A549 (cell line): ENCODE measurements around the gene TFAP2D. TPM values are rescaled to one million over a fixed set of nuclear protein-coding genes. Genes with fewer than 3 reads are reported as not detected.

Source experiments
- ATAC-seq, 2 experiments: fragments of 200-7000 bp in 1 of 2; fragments of >200 bp in 1 of 2; cut with Nextera tagmentation in 1 of 2; cut with Tn5 transposase in 1 of 2; 3 replicates each; pipeline versions ENCODE4 v1.8.0 to v1.9.1; 2018 to 2020; ENCODE audit warnings: mild to moderate bottlenecking in 1 of 2, moderate library complexity in 1 of 2
- CTCF ChIA-PET: fragments of 300-600 bp; sonication (Branson Sonifier 250); formaldehyde crosslinking; extraction: SDS; loops from one replicate; lab custom pipeline; 2021; ENCODE audit warnings: antibody characterized with exemption, inconsistent platforms; lab: Yijun Ruan, JAX
- POLR2A ChIA-PET: fragments of 350-600 bp; formaldehyde crosslinking; extraction: SDS; loops from one replicate; lab custom pipeline; 2021; ENCODE audit warnings: antibody characterized with exemption, inconsistent platforms; lab: Yijun Ruan, JAX
- DNase-seq, 2 experiments: peaks; one replicate each; pipeline versions ENCODE4 v3.0.0 to v3.0.0-alpha.2; 2011 to 2016; ENCODE audit warnings: low read depth in 1 of 2, low spot score in 1 of 2
- FAIRE-seq: peaks from 2 replicates; lab custom pipeline; 2011; peaks lifted over from hg19 to GRCh38; lab: Jason Lieb, UNC
- H3K27ac ChIP-seq, 2 experiments: fragments of >200 bp; sonication (Bioruptor Twin); formaldehyde crosslinking; 3 replicates each; pipeline ENCODE4 v1.5.1; 2016 to 2017
- H3K4me1 ChIP-seq: fragments of >200 bp; sonication (Bioruptor Twin); formaldehyde crosslinking; 3 replicates; pipeline ENCODE4 v1.6.1; 2016
- H3K4me2 ChIP-seq: fragments of >200 bp; sonication (Bioruptor Twin); formaldehyde crosslinking; 3 replicates; pipeline ENCODE4 v1.6.1; 2016
- H3K4me3 ChIP-seq: fragments of >200 bp; sonication (Bioruptor Twin); formaldehyde crosslinking; 3 replicates; pipeline ENCODE4 v1.5.1; 2016
- H3K9me3 ChIP-seq: fragments of >200 bp; sonication (Bioruptor Twin); formaldehyde crosslinking; 3 replicates; pipeline ENCODE4 v1.6.1; 2016
- CBX2 ChIP-seq: fragments of 200-600 bp; sonication (generic); IDR thresholded peaks from 2 replicates; pipeline ENCODE4 v1.6.1; 2016; ENCODE audit warnings: low read depth, mild to moderate bottlenecking, borderline replicate concordance
- CHD4 ChIP-seq: fragments of 200-600 bp; sonication (generic); IDR thresholded peaks from 2 replicates; pipeline ENCODE4 v1.6.1; 2016; ENCODE audit warnings: antibody characterized with exemption, mild to moderate bottlenecking, borderline replicate concordance
- EHF ChIP-seq: fragments of 250-450 bp; sonication (Bioruptor Pico); IDR thresholded peaks from 2 replicates; pipeline ENCODE4 v1.5.0; 2020; ENCODE audit warnings: mild to moderate bottlenecking
- ESRRA ChIP-seq: fragments of 150-350 bp; IDR thresholded peaks from 2 replicates; pipeline ENCODE4 v1.6.1; 2014; ENCODE audit warnings: mild to moderate bottlenecking, low read length, borderline replicate concordance
- HDAC2 ChIP-seq: fragments of 200-600 bp; sonication (generic); IDR thresholded peaks from 2 replicates; pipeline ENCODE4 v1.6.1; 2016
- HOXA7 ChIP-seq: fragments of 250-450 bp; sonication (Bioruptor Pico); IDR thresholded peaks from 2 replicates; pipeline ENCODE4 v1.5.0; 2020; ENCODE audit warnings: mild to moderate bottlenecking, moderate library complexity
- KDM1A ChIP-seq: fragments of 200-600 bp; sonication (generic); IDR thresholded peaks from 2 replicates; pipeline ENCODE4 v1.6.1; 2016; ENCODE audit warnings: low read depth, mild to moderate bottlenecking
- MAX ChIP-seq: IDR thresholded peaks from 2 replicates; pipeline ENCODE4 v1.6.1; 2012
- ZFP36 ChIP-seq: fragments of 450-650 bp; IDR thresholded peaks from 2 replicates; pipeline ENCODE4 v1.6.1; 2014; ENCODE audit warnings: borderline replicate concordance; ENCODE audit not compliant: partially characterized antibody
- WGBS: methylation state at CpG from one replicate; pipeline ENCODE4 v1.1.6; 2017; ENCODE audit errors: missing lambda C conversion rate; 5-methylcytosine and 5-hydroxymethylcytosine counted together
- polyA plus RNA-seq, 4 experiments: library from polyadenylated mRNA; depleted of rRNA in 3 of 4; stranded (reverse); fragments of >200 nt; fragmentation: RNase III in 1 of 4; extraction: RNeasy Plus Mini Kit Qiagen cat#74134 plus additional on column Dnase treatment in 1 of 4; gene quantifications; 2 replicates in 3 of 4; 3 replicates in 1 of 4; pipeline ENCODE4 v1.2.3, GENCODE V29; 2011 to 2017

Gene TFAP2D
- polyA plus RNA-seq, 2 of the 4 experiments (the other 2 are of a cell fraction) = not detected

GRCh38 chr6:50821441-50822077, 108.2 kb downstream of the TFAP2D start:
- TF ChIP-seq EHF (CRISPR knock-in tag) (no peak), ESRRA (no peak), HDAC2 (no peak), HOXA7 (CRISPR knock-in tag) (no peak), CBX2 (no peak), CHD4 (no peak)
- no peak overlapping the region for H3K27ac ChIP-seq
- POLR2A ChIA-PET = no interaction called here

GRCh38 chr6:50822078-50822476, 108.8 kb downstream of the TFAP2D start:
- CTCF ChIA-PET = no interaction called here
- no peak for DNase-seq
- POLR2A ChIA-PET = no interaction called here
- ATAC-seq = no peak
- Histone ChIP-seq H3K4me3 (no peak overlapping the region), H3K27ac (no peak overlapping the region), H3K4me2 (no peak overlapping the region), H3K4me1 (no peaks in the 10 kb centered on the region), H3K9me3 (no peaks in the 10 kb centered on the region)
- 2% methylated on average over 6 of the region's 6 CpGs for WGBS
- TF ChIP-seq ZFP36 = no peak
- TF ChIP-seq MAX = no peak
- TF ChIP-seq HOXA7 (CRISPR knock-in tag) = no peak
- no peak for TF ChIP-seq CHD4
- TF ChIP-seq EHF (CRISPR knock-in tag) = no peak
- no peak for TF ChIP-seq KDM1A
- FAIRE-seq = no peak

More at GRCh38 chr6:50821441-50822077, 108.2 kb downstream of the TFAP2D start:
- Histone ChIP-seq H3K4me2 (no peak overlapping the region), H3K4me1 (no peaks in the 10 kb centered on the region), H3K4me3 (no peak overlapping the region), H3K9me3 (no peaks in the 10 kb centered on the region)
- no peak for FAIRE-seq
- no peak for DNase-seq
- 32% methylated on average over 20 of the region's 20 CpGs for WGBS
- CTCF ChIA-PET = no interaction called here
- ATAC-seq = no peak

Other genes starting within 250 kb of the TFAP2D start
- gene TFAP2B, start 105.3 kb downstream of the TFAP2D start, polyA plus RNA-seq (2011; rRNA removed) = not detected in 2 replicates
- not detected in 3 replicates for gene TFAP2B, start 105.3 kb downstream of the TFAP2D start, polyA plus RNA-seq (2017; fragmentation: RNase III; extraction: RNeasy Plus Mini Kit Qiagen cat#74134 plus additional on column Dnase treatment)